ENCODE measurements around the gene ARHGAP45.
A peak's percentile ranks its signal among the peaks of the same experiment; 100 is the strongest.

The ARHGAP45 gene

DNA sequence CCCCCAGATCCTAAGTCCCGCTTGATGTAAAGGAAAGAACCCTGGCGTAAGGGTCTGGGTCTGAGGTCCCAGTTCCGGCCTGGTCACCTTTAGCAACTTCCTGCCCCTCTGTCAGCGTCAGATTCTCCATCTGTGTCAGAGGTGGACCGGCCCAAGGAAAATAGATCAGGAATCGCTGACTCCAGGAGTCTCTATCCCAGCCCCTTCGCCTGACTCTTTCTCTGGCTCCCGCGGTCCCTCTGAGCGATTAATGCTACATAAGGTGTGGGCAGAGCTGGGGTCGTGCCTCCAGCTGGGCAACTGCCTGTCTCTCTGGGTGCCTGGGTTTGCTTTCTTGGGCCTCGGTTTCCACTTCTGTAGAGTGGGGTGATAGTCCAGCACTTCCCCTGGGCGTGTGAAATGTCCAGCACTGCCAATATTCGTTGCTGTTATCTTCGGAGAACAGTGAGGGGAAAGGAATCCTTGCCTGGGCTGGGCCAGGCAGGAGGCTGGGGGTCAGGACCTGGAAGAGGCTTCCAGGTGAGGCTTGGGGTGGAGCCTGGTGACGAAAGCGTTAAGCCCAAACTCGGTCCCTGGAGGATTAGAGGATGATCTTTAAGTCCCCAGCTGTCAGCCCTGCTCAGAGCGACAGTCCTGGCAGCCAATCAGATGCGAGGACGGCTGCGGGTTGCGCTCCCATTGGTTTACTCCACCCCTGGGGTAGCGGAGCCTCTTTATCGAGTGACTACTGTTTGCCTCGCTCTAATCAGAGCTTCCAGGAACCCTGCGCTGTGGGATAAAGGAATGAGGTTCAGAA lies 26.3 kb upstream of the ARHGAP45 start:
- peak; percentile 94 for DNase-seq

DNA sequence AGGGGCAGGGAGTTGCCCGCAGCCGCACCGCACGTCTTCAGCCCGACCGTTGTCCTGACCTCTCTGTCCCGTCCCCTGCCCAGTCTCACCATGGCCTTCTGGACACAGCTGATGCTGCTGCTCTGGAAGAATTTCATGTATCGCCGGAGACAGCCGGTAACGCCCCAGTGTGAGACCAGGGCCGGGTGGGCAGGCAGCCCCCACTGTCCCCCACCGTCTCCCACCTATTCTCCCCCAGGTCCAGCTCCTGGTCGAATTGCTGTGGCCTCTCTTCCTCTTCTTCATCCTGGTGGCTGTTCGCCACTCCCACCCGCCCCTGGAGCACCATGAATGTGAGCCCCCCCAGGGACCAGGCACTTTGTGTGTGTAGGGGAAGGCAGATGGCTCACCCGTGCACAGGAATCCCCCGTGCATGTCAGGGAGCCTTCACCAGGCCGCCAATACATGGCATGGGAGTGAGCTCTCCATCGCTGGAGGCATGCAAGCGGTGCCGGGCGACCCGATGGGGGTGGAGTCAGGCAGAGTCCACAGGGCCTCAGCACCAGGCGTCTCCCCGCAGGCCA lies 25.6 kb upstream of the ARHGAP45 start:
- no peak for DNase-seq

DNA sequence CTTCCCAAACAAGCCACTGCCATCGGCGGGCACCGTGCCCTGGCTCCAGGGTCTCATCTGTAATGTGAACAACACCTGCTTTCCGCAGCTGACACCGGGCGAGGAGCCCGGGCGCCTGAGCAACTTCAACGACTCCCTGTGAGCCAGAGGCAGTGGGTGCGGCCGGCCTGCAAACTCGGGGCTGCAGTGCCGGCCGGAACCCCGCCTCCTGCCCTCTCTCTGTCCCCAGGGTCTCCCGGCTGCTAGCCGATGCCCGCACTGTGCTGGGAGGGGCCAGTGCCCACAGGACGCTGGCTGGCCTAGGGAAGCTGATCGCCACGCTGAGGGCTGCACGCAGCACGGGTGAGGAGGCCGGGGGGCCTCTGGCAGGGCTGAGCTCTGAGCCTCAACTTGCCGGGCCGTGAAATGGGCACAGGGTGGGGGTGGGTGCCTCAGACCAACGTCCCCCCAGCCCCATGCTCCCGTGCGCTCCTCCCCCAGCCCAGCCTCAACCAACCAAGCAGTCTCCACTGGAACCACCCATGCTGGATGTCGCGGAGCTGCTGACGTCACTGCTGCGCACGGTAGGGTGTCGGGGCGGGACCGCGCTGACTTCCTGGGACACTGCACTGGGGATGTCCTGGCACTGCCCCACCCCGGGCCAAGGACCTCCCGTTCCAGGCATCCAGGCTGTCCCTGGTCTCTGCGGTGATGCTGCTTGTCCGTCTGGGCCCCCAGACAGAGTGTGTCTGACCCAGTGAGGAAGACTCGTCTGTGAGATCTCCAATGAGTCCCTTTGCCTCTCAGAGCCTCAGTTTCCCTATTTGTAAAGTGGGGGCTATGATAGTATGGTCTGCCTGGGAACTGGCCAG lies 24.9 kb upstream of the ARHGAP45 start:
- DNase-seq, result no peak

DNA sequence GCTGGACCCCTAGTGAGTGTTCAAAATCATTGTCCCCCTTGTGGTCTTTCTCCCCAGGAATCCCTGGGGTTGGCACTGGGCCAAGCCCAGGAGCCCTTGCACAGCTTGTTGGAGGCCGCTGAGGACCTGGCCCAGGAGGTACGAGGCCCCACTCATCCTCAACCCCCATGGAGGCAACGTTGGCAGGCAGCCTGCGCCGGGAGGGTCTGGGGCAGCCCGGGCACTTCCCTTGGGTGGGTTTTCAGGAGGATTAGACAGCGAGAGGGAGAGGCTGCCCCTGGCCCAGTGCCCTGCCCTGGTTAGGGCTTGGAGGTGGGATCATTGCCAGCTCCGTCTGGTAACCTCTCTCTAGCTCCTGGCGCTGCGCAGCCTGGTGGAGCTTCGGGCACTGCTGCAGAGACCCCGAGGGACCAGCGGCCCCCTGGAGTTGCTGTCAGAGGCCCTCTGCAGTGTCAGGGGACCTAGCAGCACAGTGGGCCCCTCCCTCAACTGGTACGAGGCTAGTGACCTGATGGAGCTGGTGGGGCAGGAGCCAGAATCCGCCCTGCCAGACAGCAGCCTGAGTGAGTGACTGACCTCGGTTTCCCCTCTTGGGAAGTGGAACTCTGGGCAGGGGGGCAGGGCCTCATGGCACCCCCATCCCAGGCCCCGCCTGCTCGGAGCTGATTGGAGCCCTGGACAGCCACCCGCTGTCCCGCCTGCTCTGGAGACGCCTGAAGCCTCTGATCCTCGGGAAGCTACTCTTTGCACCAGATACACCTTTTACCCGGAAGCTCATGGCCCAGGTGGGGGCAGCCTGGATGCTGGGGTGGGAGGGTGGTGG lies 24.1 kb upstream of the ARHGAP45 start:
- DNase-seq, result no peak

DNA sequence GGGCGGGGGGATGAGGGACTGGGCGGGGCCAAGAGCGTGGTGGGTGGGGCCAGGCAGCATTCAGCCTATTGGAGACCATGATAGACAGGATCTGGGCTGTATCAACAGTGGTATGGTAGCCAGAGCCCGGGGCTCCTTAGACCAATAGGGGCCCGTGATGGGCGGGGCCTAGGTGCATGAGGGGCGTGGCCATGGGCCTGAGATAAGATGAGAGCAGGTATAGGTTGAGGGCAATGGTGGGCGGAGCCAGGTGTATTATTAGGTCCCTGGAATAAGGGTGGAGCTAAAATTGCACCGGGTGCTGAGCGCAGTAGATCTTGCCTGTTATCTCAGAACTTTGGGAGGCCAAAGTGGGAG lies 21.7 kb upstream of the ARHGAP45 start:
- DNase-seq, result peak; percentile 76

DNA sequence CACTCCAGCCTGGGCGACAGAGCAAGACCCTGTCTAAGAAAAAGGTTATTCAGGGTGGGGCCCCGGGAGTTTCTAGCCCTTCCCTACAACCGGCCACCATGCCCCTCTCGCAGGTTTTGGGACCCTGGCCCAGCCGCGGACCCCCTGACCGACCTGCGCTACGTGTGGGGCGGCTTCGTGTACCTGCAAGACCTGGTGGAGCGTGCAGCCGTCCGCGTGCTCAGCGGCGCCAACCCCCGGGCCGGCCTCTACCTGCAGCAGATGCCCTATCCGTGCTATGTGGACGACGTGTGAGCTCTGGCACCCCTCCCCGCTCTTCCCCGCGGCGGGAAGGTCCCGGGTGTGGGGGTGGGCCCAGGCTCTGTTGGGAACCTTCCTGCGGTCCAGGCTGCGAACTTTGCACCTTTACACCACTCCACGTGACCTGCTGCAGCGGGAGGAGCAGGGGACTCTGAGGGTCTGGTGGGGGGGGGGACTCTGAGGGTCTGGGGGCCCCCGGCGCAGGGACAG lies 20.8 kb upstream of the ARHGAP45 start:
- no peak for DNase-seq

DNA sequence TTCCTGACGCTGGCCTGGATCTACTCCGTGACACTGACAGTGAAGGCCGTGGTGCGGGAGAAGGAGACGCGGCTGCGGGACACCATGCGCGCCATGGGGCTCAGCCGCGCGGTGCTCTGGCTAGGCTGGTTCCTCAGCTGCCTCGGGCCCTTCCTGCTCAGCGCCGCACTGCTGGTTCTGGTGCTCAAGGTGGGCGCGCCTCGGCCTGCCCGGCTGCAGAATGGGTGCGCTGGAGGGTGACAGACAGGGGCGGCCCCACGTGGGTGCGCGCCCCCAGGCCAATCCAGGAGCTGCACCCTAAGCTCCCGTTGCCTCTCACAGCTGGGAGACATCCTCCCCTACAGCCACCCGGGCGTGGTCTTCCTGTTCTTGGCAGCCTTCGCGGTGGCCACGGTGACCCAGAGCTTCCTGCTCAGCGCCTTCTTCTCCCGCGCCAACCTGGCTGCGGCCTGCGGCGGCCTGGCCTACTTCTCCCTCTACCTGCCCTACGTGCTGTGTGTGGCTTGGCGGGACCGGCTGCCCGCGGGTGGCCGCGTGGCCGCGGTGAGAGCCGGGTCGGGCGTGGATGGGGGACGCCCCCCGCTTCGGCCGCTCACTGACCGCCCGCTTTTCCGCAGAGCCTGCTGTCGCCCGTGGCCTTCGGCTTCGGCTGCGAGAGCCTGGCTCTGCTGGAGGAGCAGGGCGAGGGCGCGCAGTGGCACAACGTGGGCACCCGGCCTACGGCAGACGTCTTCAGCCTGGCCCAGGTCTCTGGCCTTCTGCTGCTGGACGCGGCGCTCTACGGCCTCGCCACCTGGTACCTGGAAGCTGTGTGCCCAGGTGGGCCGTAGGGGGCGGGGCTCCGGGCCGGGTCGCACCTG lies 19.9 kb upstream of the ARHGAP45 start:
- DNase-seq, result no peak

DNA sequence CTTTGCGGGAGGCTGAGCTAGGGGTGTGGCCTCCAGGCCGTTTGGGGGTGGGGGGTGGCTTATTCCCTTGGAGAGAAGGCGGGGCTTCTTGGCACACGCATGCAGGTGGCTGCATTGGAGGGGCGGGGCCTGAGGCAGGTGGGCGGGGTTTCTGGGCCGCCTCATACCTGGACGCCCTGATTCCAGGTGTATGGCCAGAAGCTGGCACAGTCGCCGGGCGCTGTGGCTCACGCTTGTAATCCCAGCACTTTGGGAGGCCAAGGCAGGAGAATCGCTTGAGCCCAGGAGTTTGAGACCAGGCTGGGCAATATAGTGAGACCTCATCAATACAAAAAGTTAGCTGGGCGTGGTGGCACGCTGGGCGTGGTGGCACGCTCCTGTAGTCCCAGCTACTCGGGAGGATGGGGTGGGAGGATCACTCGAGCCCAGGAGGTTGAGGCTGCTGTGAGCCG lies 19.2 kb upstream of the ARHGAP45 start:
- DNase-seq, result no peak

DNA sequence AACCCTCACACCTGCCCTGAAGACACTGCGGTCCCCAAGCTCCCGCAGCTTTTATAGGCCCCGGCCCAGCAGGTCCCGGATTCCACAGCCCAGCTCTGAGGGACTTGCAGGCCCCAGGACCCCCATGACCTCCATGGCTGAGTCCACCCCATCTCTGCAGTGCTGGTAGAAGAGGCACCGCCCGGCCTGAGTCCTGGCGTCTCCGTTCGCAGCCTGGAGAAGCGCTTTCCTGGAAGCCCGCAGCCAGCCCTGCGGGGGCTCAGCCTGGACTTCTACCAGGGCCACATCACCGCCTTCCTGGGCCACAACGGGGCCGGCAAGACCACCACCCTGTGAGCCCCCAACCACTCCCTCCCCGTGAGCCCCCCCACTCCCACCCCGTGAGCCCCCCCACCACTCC lies 17.9 kb upstream of the ARHGAP45 start:
- no peak for DNase-seq

DNA sequence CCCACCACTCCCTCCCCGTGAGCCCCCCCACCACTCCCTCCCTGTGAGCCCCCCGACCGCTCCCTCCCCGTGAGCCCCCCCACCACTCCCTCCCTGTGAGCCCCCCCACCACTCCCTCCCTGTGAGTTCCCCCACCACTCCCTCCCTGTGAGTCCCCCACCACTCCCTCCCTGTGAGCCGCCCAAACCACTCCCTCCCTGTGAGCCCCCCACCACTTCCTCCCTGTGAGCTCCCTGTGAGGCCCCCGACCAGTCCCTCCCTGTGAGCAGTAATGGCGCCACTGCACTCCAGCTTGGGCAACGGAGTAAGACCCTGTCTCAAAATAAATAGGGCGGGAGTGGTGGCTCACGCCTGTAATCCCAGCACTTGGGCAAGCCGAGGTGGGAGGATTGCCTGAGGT lies 17.2 kb upstream of the ARHGAP45 start:
- DNase-seq, result no peak

DNA sequence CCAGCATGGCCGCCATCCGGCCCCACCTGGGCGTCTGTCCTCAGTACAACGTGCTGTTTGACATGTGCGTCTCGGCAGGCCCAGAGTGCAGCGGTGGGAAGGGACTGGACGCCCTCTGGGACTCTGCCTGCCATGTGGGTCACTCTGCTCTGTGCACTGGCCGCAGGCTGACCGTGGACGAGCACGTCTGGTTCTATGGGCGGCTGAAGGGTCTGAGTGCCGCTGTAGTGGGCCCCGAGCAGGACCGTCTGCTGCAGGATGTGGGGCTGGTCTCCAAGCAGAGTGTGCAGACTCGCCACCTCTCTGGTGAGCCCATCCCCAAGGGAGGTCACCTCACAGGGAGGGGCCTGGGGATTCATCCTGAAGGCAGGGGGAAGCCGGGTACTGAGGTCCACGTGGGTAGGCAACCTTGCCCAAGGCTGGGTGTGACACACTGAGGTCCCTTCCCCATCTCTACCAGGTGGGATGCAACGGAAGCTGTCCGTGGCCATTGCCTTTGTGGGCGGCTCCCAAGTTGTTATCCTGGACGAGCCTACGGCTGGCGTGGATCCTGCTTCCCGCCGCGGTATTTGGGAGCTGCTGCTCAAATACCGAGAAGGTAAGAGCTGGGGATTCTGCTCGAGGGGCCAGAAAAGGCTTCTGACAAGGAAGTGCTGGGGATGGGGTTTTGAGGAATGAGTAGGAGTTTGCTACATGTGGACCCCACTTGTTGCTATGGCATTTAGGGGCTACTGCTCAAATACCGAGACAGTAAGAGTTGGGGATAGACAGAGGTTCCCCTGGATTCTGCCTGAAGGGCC lies 15.8 kb upstream of the ARHGAP45 start:
- DNase-seq, result no peak

DNA sequence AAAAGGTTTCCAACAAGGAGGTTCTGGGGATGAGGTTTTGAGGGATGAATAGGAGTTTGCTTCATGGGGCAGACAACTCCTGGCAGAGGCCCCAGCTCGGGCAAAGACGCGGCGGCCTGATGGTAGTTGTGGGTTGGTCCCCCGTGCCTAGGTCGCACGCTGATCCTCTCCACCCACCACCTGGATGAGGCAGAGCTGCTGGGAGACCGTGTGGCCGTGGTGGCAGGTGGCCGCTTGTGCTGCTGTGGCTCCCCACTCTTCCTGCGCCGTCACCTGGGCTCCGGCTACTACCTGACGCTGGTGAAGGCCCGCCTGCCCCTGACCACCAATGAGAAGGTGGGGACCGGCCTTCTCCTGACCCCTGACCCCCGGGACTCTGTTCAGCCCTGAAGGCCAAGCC lies 15.2 kb upstream of the ARHGAP45 start:
- no peak for DNase-seq

DNA sequence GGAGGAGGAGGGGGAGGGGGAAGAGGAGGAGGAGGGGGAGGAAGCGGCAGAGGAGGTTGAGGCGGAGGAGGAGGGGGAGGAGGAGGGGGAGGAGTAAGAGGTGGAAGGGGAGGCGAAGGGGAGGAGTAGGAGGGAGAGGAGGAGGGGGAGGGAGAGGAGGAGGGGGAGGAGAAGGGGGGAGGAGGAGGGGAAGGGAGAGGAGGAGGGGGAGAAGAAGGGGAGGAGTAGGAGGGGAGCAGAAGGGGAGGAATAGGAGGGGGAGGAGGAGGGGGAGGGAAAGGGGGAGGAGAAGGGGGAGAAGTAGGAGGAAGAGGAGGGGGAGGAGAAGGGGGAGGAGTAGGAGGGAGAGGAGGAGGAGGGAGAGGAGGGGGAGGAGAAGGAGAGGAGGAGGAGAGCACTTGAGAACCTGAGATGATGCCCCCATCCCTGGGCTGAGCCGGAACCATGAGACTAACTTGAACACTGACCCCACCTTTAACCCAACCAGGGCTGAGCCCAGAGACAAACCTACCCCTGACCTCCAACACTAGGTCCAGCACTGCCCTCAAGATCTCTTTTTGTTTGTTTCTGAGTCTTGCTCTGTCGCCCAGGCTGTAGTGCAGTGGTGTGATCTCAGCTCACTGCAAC lies 14.5 kb upstream of the ARHGAP45 start:
- no peak for DNase-seq

DNA sequence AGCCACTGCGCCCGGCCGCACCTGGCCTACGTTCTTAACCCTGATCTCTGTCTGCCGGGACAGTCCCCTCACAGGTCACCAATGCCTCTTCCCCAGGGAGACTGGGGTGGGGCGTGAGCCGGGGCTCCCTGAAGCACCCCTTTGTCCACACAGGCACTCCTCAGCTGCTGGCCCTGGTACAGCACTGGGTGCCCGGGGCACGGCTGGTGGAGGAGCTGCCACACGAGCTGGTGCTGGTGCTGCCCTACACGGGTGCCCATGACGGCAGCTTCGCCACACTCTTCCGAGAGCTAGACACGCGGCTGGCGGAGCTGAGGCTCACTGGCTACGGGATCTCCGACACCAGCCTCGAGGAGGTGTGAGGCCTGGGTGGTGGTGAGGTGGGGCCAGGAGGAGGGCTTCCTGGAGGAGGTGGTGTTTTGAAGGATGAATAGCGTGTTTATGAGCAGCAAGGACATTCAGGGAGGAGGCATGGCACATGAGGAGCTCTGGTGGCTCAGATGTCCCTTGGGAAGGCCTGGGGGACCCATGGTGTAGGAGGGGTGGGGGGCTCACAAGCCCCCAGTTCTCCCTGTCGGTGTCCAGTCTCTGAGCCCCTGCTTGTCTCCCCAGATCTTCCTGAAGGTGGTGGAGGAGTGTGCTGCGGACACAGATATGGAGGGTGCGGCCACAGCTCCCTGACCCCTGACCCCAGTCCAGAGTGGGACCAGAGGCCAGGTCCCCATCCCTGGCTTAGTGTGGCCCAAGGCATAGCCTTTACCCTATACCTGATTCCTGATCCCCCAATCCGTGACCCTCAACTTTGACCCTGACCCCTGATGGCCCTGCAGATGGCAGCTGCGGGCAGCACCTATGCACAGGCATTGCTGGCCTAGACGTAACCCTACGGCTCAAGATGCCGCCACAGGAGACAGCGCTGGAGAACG lies 13.5 kb upstream of the ARHGAP45 start:
- DNase-seq, result no peak

DNA sequence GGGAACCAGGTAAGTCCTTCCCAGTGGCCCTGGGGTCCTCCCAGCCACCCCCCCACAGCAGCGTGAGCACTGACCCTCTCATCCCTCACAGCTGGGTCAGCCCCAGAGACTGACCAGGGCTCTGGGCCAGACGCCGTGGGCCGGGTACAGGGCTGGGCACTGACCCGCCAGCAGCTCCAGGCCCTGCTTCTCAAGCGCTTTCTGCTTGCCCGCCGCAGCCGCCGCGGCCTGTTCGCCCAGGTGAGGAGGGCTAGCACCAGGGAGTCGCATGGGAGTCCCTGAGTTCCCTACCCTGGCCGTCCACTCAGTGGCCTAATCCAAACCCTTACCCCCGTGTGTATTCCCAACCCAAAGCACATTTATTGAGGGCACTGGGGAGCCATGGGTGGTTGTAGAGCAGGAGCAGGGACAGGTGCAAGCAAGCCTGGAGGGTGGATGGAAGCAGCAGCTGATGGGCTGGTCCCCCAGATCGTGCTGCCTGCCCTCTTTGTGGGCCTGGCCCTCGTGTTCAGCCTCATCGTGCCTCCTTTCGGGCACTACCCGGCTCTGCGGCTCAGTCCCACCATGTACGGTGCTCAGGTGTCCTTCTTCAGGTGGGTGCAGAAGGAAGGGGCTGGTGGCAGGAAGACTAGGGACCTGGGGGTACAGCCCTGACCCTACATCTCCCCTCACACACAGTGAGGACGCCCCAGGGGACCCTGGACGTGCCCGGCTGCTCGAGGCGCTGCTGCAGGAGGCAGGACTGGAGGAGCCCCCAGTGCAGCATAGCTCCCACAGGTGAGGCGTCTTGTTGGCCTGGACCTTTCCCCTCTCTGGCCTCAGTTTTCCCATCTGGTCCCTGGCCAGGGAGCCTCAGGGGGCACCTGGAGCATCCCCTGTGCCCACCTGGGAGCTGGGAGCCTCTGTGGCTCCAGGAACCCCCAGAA lies 12.6 kb upstream of the ARHGAP45 start:
- no peak for DNase-seq

DNA sequence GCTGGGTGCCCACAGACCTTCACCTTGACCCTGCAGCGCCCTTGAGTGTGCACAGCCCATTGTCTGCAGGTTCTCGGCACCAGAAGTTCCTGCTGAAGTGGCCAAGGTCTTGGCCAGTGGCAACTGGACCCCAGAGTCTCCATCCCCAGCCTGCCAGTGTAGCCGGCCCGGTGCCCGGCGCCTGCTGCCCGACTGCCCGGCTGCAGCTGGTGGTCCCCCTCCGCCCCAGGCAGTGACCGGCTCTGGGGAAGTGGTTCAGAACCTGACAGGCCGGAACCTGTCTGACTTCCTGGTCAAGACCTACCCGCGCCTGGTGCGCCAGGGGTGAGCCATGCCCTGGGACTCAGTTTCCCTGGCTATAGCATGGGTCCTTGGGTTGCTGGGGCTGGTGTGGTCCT lies 11.9 kb upstream of the ARHGAP45 start:
- DNase-seq, result no peak

DNA sequence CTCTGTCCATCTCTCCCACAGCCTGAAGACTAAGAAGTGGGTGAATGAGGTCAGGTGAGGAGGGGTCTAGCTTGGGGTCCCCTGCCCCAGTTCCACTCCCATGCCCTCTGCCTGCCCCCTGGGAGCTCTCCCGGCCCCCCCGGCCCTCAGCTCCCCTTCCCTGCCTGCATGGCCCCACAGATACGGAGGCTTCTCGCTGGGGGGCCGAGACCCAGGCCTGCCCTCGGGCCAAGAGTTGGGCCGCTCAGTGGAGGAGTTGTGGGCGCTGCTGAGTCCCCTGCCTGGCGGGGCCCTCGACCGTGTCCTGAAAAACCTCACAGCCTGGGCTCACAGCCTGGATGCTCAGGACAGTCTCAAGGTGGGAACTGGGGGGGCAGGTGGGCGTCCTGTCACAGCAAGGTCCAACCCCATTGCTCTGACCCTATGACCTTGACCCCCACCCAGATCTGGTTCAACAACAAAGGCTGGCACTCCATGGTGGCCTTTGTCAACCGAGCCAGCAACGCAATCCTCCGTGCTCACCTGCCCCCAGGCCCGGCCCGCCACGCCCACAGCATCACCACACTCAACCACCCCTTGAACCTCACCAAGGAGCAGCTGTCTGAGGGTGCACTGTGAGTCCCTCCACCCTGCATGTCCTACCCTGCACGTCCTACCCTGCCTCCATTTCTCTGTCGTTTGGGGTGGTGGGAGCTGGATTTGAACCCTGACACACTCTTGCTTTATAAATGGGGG lies 10.9 kb upstream of the ARHGAP45 start:
- DNase-seq, result no peak

All from activated CD4-positive, alpha-beta T cell treated with anti-CD3 and anti-CD28 coated beads, Interleukin-2, Interleukin-6, amounts not matched to agents 100 ng/mL and 50 ng/mL, durations not matched to agents 16 hours and 8 hours (primary cell).